HepG2 (cell line): Measurements from ENCODE around the gene PML. TPM values are rescaled to one million over a fixed set of nuclear protein-coding genes. Genes with fewer than 3 reads are reported as not detected.

ENCODE experiments used
- ATAC-seq: fragments of 200-7000 bp; cut with Tn5 transposase; 3 replicates; pipeline ENCODE4 v1.9.1; 2020; ENCODE audit warnings: mild to moderate bottlenecking, moderate library complexity
- BruUV-seq: library from RNA; stranded (reverse); fragments of 400-500 nt; replicated peaks from 2 replicates; lab custom pipeline; 2021; lab: Mats Ljungman, UMichigan
- CTCF ChIA-PET: fragments of 300-600 bp; formaldehyde crosslinking; extraction: SDS; loops from one replicate; lab custom pipeline; 2021; ENCODE audit warnings: low total read pairs, inconsistent platforms, low intra/inter-chr PET ratio; lab: Yijun Ruan, JAX
- POLR2A ChIA-PET: fragments of 350-600 bp; sonication (Branson Sonifier 250); formaldehyde crosslinking; loops from one replicate; lab custom pipeline; 2020; ENCODE audit warnings: antibody characterized with exemption, inconsistent platforms; lab: Yijun Ruan, JAX
- DNase-seq: peaks from one replicate; pipeline ENCODE4 v3.0.0-alpha.2; 2015; ENCODE audit warnings: low spot score
- FAIRE-seq: peaks from 3 replicates; lab custom pipeline; 2011; peaks lifted over from hg19 to GRCh38; lab: Jason Lieb, UNC
- H2AFZ ChIP-seq: one replicate; pipeline ENCODE4 v1.6.1; 2011; ENCODE audit warnings: low read length, inconsistent platforms
- H3K27ac ChIP-seq: fragments of 300-600 bp; 3 replicates; pipeline ENCODE4 v1.8.0; 2011; ENCODE audit warnings: mixed run types, mild to moderate bottlenecking, mixed read lengths, low read length, inconsistent platforms; ENCODE audit not compliant: insufficient read depth; ENCODE audit errors: extremely low read length
- H3K27me3 ChIP-seq, 2 experiments: fragments of 200-600 bp in 1 of 2; 2 replicates in 1 of 2; 3 replicates in 1 of 2; pipeline versions ENCODE4 v1.6.0 to v1.8.0; 2011; ENCODE audit warnings: low read length in 2 of 2, mild to moderate bottlenecking in 2 of 2, moderate library complexity in 2 of 2, inconsistent platforms in 1 of 2; ENCODE audit not compliant: insufficient read depth in 2 of 2, control insufficient read depth in 1 of 2
- H3K36me3 ChIP-seq, 2 experiments: fragments of 200-600 bp in 1 of 2; replicated peaks in 1 of 2; 2 replicates in 1 of 2; 3 replicates in 1 of 2; pipeline versions ENCODE4 v1.5.1 to v1.8.0; 2011; ENCODE audit warnings: low read length in 2 of 2, inconsistent platforms in 1 of 2; ENCODE audit not compliant: insufficient read depth in 2 of 2, control insufficient read depth in 1 of 2
- H3K4me1 ChIP-seq: 2 replicates; pipeline ENCODE4 v1.5.1; 2012; ENCODE audit warnings: low read length, inconsistent platforms; ENCODE audit not compliant: insufficient read depth
- H3K4me2 ChIP-seq: 2 replicates; pipeline ENCODE4 v1.6.0; 2011; ENCODE audit warnings: low read depth, low read length, inconsistent platforms
- H3K4me3 ChIP-seq, 3 experiments: fragments of 200-600 bp in 1 of 3; sonication (generic), shearing (Covaris generic) in 1 of 3; replicated peaks in 1 of 3; 2 replicates each; pipeline ENCODE4 v1.5.1; 2011 to 2016; ENCODE audit warnings: low read length in 3 of 3, inconsistent platforms in 2 of 3, low read depth in 2 of 3, mild to moderate bottlenecking in 2 of 3, control low read depth in 1 of 3, mixed read lengths in 1 of 3; ENCODE audit not compliant: insufficient read depth in 1 of 3
- H3K79me2 ChIP-seq: one replicate; pipeline ENCODE4 v1.6.1; 2011; ENCODE audit warnings: low read length, inconsistent platforms; ENCODE audit not compliant: insufficient read depth
- H3K9ac ChIP-seq: 2 replicates; pipeline ENCODE4 v1.6.0; 2011; ENCODE audit warnings: mild to moderate bottlenecking, low read depth, low read length, inconsistent platforms; ENCODE audit not compliant: insufficient read depth
- H3K9me3 ChIP-seq: 2 replicates; pipeline ENCODE4 v1.5.1; 2012; ENCODE audit warnings: mild to moderate bottlenecking, low read length
- H4K20me1 ChIP-seq: 2 replicates; pipeline ENCODE4 v1.6.0; 2011; ENCODE audit warnings: inconsistent platforms, mild to moderate bottlenecking, low read length, moderate library complexity; ENCODE audit not compliant: insufficient read depth
- ETV5 ChIP-seq: IDR thresholded peaks from 2 replicates; pipeline ENCODE4 v1.6.1; 2018; ENCODE audit warnings: missing biosample characterization, missing genetic modification reagents, inconsistent platforms, borderline replicate concordance
- MLLT10 ChIP-seq: sonication (generic); formaldehyde crosslinking; IDR thresholded peaks from 2 replicates; pipeline ENCODE4 v1.4.0; 2020; ENCODE audit warnings: missing genetic modification reagents
- SP1 ChIP-seq, 2 experiments: fragments of 450-650 bp in 1 of 2; sonication (generic) in 1 of 2; formaldehyde crosslinking in 1 of 2; IDR thresholded peaks; 2 replicates each; pipeline versions ENCODE4 v1.4.0 to v1.6.1; 2016 to 2020; ENCODE audit warnings: missing genetic modification reagents in 1 of 2
- SSRP1 ChIP-seq: IDR thresholded peaks from 2 replicates; pipeline ENCODE4 v1.6.1; 2016; ENCODE audit warnings: control low read depth
- ZNF33B ChIP-seq: sonication (generic); formaldehyde crosslinking; IDR thresholded peaks from 2 replicates; pipeline ENCODE4 v1.5.1; 2020; ENCODE audit warnings: mild to moderate bottlenecking, missing genetic modification reagents
- ZZZ3 ChIP-seq: sonication (generic); formaldehyde crosslinking; IDR thresholded peaks from 2 replicates; pipeline ENCODE4 v1.4.0; 2020; ENCODE audit warnings: missing genetic modification reagents, mild to moderate bottlenecking, borderline replicate concordance
- WGBS: methylation state at CpG from one replicate; pipeline ENCODE4 v1.1.6; 2017; ENCODE audit warnings: low lambda C conversion rate; 5-methylcytosine and 5-hydroxymethylcytosine counted together
- in situ Hi-C: cut with HindIII; loops from 2 replicates; pipeline ENCODE4 v1.10.0; 2017; ENCODE audit warnings: low pct_unique_long_range_greater_than_20kb; ENCODE audit not compliant: extremely low pct_ligation_motif_present
- intact Hi-C: fragments of 100-400 bp; cut with micrococcal nuclease; formaldehyde crosslinking; loops from one replicate; pipeline ENCODE4 v1.10.0; 2022; ENCODE audit not compliant: unreplicated experiment
- polyA plus RNA-seq, 8 experiments: library from polyadenylated mRNA; depleted of rRNA in 3 of 8; stranded (reverse) in 7 of 8; unstranded in 1 of 8; fragments of >200 nt; fragmentation: Illumina TruSeq in 4 of 8; extraction: Trizol in 4 of 8; gene quantifications; 2 replicates each; pipeline versions ENCODE4 v1.2.1 to v1.2.3, GENCODE V29; 2011 to 2016; ENCODE audit warnings: low read depth in 4 of 8, missing spikeins in 1 of 8, mixed read lengths in 1 of 8; ENCODE audit not compliant: insufficient read depth in 1 of 8
- total RNA-seq, 5 experiments: library from RNA; depleted of rRNA; stranded (reverse); fragments of >200 nt; fragmentation: Illumina TruSeq; extraction: Trizol; gene quantifications; 2 replicates each; pipeline ENCODE4 v1.2.3, GENCODE V29; 2016; ENCODE audit warnings: low read depth in 1 of 5
- TF ChIP-seq, protein P1 (sequence below): sonication (generic); formaldehyde crosslinking; IDR thresholded peaks from 2 replicates; pipeline ENCODE4 v1.4.0; 2020; ENCODE audit warnings: missing genetic modification reagents, borderline replicate concordance
- TF ChIP-seq, protein P2 (sequence below): sonication (generic); formaldehyde crosslinking; IDR thresholded peaks from 2 replicates; pipeline ENCODE4 v1.4.0; 2020; ENCODE audit warnings: missing genetic modification reagents
- TF ChIP-seq, protein P3 (sequence below): sonication (generic); formaldehyde crosslinking; conservative IDR thresholded peaks from 2 replicates; pipeline ENCODE4 v1.4.0; 2020; ENCODE audit warnings: missing genetic modification reagents
- TF ChIP-seq, protein P4 (sequence below): sonication (generic); formaldehyde crosslinking; IDR thresholded peaks from 2 replicates; pipeline ENCODE4 v1.4.0; 2020; ENCODE audit warnings: missing genetic modification reagents
- TF ChIP-seq, protein P5 (sequence below): sonication (generic); formaldehyde crosslinking; IDR thresholded peaks from 2 replicates; pipeline ENCODE4 v1.8.0; 2022; ENCODE audit warnings: missing genetic modification reagents, mild to moderate bottlenecking, borderline replicate concordance
- TF ChIP-seq, protein P6 (sequence below): sonication (generic); formaldehyde crosslinking; IDR thresholded peaks from 2 replicates; pipeline ENCODE4 v1.4.0; 2020; ENCODE audit warnings: missing genetic modification reagents

The PML gene
- total and polyA plus RNA-seq, 2 of the 13 experiments (the other 11 are each of a cell fraction or from before 2014, with no cell fraction given): 2.9 to 3.9 TPM

DNA sequence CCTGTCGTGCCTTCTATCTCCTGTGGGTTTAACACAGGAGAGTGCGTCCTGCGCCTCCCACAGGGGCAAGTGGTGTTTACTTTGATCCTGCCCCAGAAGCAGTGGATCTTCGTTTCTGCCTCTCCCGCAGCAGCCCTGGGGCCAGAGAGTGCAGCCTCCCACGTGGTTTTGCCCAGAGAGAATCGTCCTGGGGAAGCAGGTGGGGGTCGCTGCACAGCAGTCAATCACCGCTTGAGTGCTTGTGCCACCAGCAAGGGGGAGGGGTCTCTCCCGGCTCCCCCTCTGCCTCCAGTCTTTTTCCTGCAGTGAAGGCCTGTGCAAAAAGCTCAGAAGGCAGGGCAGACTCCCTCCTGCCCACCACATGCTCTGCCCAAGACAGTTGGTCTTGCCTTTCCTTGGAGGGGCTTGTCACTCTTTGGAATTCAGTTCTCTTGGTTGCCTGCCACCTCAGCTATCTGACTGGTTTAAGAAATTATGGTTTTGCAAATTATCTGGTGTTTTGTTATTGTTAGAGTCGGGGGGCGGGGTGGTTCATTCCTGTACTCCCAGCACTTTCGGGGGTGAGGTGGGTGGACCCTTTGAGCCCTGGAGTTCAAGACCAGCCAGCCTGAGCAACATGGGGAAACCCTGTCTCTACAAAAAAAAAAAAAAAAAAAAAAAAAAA lies 29.3 kb upstream of the PML start (continued):
- TF ChIP-seq, protein P1, sequence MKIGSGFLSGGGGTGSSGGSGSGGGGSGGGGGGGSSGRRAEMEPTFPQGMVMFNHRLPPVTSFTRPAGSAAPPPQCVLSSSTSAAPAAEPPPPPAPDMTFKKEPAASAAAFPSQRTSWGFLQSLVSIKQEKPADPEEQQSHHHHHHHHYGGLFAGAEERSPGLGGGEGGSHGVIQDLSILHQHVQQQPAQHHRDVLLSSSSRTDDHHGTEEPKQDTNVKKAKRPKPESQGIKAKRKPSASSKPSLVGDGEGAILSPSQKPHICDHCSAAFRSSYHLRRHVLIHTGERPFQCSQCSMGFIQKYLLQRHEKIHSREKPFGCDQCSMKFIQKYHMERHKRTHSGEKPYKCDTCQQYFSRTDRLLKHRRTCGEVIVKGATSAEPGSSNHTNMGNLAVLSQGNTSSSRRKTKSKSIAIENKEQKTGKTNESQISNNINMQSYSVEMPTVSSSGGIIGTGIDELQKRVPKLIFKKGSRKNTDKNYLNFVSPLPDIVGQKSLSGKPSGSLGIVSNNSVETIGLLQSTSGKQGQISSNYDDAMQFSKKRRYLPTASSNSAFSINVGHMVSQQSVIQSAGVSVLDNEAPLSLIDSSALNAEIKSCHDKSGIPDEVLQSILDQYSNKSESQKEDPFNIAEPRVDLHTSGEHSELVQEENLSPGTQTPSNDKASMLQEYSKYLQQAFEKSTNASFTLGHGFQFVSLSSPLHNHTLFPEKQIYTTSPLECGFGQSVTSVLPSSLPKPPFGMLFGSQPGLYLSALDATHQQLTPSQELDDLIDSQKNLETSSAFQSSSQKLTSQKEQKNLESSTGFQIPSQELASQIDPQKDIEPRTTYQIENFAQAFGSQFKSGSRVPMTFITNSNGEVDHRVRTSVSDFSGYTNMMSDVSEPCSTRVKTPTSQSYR (CRISPR knock-in tag): 0 out of 2 replicates have a peak, but pooled peaks have one; percentile 22

DNA sequence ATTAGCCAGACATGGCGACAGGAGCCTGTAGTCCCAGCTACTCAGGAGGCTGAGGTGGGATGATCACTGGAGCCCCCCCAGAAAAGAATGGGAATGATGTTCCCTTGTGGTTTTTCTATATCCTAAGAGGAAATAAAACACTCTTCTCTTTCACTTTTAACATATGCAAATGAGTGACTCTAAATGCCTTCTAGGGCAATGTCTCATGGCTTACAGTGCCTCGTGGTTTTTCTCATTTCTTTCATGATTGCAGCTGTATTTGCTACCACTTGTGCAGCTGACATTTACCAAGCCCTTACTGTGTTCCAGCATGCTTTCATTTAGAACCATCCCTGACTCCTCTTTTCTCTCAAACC lies 28.8 kb upstream of the PML start:
- POLR2A ChIA-PET: no interaction called here
- in situ Hi-C loops (loop anchor here (5.0 kb wide), 1 partner anchor 72 kb away; no protein-coding TSS in a partner anchor), intact Hi-C loops (no loop called here)
- H3K36me3 ChIP-seq: no peaks in the 10 kb centered on the region
- ATAC-seq (no peak), DNase-seq (no peak), FAIRE-seq (no peak)
- CTCF ChIA-PET: no interaction called here
- WGBS: 4% methylated on average over 2 of the region's 2 CpGs
- no peak overlapping the region for H2AFZ ChIP-seq
- no peaks in the 10 kb centered on the region for H3K9me3 ChIP-seq
- H3K4me1 ChIP-seq: peaks cover 6% of the 10 kb centered on the region; the same call in 1 of the 2 replicates
- no TSS peak for BruUV-seq
- H3K79me2 ChIP-seq: no peaks in the 10 kb centered on the region
- H3K9ac ChIP-seq: no peak overlapping the region
- no peak overlapping the region for H3K4me2 ChIP-seq
- no peak overlapping the region for H3K4me3 ChIP-seq
- no peaks in the 10 kb centered on the region for H4K20me1 ChIP-seq
- no peak overlapping the region for H3K27ac ChIP-seq
- H3K27me3 ChIP-seq: no peaks in the 10 kb centered on the region; a peak in 1 of 5 replicates
- TF ChIP-seq, protein P2, sequence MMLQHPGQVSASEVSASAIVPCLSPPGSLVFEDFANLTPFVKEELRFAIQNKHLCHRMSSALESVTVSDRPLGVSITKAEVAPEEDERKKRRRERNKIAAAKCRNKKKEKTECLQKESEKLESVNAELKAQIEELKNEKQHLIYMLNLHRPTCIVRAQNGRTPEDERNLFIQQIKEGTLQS: no peak
- TF ChIP-seq, protein P3, sequence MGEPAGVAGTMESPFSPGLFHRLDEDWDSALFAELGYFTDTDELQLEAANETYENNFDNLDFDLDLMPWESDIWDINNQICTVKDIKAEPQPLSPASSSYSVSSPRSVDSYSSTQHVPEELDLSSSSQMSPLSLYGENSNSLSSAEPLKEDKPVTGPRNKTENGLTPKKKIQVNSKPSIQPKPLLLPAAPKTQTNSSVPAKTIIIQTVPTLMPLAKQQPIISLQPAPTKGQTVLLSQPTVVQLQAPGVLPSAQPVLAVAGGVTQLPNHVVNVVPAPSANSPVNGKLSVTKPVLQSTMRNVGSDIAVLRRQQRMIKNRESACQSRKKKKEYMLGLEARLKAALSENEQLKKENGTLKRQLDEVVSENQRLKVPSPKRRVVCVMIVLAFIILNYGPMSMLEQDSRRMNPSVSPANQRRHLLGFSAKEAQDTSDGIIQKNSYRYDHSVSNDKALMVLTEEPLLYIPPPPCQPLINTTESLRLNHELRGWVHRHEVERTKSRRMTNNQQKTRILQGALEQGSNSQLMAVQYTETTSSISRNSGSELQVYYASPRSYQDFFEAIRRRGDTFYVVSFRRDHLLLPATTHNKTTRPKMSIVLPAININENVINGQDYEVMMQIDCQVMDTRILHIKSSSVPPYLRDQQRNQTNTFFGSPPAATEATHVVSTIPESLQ (CRISPR knock-in tag): no peak
- TF ChIP-seq ZZZ3 (CRISPR knock-in tag): no peak
- TF ChIP-seq ZNF33B (CRISPR knock-in tag): no peak
- TF ChIP-seq ETV5 (CRISPR knock-in tag): no peak
- no peak for TF ChIP-seq MLLT10 (CRISPR knock-in tag)
- TF ChIP-seq, protein P4, sequence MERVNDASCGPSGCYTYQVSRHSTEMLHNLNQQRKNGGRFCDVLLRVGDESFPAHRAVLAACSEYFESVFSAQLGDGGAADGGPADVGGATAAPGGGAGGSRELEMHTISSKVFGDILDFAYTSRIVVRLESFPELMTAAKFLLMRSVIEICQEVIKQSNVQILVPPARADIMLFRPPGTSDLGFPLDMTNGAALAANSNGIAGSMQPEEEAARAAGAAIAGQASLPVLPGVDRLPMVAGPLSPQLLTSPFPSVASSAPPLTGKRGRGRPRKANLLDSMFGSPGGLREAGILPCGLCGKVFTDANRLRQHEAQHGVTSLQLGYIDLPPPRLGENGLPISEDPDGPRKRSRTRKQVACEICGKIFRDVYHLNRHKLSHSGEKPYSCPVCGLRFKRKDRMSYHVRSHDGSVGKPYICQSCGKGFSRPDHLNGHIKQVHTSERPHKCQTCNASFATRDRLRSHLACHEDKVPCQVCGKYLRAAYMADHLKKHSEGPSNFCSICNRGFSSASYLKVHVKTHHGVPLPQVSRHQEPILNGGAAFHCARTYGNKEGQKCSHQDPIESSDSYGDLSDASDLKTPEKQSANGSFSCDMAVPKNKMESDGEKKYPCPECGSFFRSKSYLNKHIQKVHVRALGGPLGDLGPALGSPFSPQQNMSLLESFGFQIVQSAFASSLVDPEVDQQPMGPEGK: no peak
- TF ChIP-seq, protein P5, sequence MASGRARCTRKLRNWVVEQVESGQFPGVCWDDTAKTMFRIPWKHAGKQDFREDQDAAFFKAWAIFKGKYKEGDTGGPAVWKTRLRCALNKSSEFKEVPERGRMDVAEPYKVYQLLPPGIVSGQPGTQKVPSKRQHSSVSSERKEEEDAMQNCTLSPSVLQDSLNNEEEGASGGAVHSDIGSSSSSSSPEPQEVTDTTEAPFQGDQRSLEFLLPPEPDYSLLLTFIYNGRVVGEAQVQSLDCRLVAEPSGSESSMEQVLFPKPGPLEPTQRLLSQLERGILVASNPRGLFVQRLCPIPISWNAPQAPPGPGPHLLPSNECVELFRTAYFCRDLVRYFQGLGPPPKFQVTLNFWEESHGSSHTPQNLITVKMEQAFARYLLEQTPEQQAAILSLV (CRISPR knock-in tag): no peak
- no peak for TF ChIP-seq SP1 (IDR thresholded peaks at IDR 0.05)
- no peak for TF ChIP-seq SP1 (CRISPR knock-in tag; IDR thresholded peaks at IDR 0.05)
- no peak for TF ChIP-seq SSRP1 (CRISPR knock-in tag)
- TF ChIP-seq, protein P6, sequence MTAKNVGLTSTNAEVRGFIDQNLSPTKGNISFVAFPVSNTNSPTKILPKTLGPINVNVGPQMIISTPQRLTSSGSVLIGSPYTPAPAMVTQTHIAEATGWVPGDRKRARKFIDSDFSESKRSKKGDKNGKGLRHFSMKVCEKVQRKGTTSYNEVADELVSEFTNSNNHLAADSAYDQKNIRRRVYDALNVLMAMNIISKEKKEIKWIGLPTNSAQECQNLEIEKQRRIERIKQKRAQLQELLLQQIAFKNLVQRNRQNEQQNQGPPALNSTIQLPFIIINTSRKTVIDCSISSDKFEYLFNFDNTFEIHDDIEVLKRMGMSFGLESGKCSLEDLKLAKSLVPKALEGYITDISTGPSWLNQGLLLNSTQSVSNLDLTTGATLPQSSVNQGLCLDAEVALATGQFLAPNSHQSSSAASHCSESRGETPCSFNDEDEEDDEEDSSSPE (CRISPR knock-in tag): no peak
